ENCODE measurements around the gene PAF1. TPM values are rescaled to one million over a fixed set of nuclear protein-coding genes. Genes with fewer than 3 reads are reported as not detected.

The PAF1 gene
- total RNA-seq, 2 donors from 2014 or later = 16.9 to 49.8 TPM

DNA sequence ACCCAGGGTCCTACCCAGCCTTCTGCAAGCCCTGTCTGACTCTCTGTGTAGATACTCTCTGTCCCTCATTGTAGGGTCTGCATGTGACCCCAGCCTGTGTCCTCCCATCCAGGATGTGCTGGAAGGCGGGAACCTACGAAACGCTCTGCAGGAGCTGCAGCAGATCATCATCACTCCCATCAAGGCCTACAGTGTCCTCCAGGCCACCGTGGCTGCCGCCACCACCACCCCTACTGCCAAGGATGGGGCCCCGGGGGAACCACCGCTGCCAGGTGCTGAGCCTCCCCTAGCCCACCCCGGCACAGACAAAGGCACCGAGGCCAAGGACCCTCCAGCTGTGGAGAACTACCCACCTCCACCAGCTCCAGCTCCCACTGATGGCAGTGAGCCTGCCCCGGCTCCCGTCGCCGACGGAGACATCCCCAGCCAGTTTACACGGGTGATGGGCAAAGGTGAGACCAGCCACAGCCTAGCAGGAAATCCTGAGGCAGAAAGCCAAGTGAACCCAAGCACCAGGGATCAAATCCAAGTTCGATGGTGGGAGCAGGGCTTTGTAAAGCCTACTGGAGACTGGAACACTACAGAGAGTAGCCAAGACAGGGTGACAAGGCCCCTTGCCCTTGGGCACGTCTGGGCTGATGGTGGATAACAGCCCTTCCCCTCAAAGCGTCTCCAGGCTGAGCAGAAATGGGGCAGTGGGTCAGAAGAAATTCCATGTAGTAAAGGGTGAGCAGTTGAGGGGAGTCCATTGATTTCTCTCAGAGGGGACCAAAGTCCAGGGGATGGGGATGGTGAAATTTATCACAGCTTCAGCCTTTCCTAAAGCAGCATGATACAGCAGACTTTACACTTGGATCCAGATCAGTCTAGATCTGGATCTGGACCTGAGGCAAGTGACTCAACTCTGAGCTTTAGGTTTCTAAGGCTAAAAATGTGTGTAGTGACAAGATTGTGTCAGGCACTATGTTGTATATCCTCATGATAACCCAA, 13.2 kb downstream of the PAF1 start:
- TF ChIP-seq, protein P1, sequence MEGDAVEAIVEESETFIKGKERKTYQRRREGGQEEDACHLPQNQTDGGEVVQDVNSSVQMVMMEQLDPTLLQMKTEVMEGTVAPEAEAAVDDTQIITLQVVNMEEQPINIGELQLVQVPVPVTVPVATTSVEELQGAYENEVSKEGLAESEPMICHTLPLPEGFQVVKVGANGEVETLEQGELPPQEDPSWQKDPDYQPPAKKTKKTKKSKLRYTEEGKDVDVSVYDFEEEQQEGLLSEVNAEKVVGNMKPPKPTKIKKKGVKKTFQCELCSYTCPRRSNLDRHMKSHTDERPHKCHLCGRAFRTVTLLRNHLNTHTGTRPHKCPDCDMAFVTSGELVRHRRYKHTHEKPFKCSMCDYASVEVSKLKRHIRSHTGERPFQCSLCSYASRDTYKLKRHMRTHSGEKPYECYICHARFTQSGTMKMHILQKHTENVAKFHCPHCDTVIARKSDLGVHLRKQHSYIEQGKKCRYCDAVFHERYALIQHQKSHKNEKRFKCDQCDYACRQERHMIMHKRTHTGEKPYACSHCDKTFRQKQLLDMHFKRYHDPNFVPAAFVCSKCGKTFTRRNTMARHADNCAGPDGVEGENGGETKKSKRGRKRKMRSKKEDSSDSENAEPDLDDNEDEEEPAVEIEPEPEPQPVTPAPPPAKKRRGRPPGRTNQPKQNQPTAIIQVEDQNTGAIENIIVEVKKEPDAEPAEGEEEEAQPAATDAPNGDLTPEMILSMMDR (IDR thresholded peaks at IDR 0.05) = no peak
- no peak for TF ChIP-seq POLR2A (IDR thresholded peaks at IDR 0.05)
- Histone ChIP-seq H3K27ac (no peak overlapping the region), H3K27me3 (no peaks in the 10 kb centered on the region), H3K9me3 (no peaks in the 10 kb centered on the region), H3K4me3 (no peak overlapping the region), H3K36me3 (replicated peaks in 1 of 2; ENCODE audit: insufficient read depth in 1 of 2, low read depth in 2 of 2) (peaks cover 7 to 41% of the 10 kb centered on the region in 2 donors), H3K4me1 (peaks cover 6% of the 10 kb centered on the region)
- WGBS, 2 donors = 87 to 91% methylated on average over 14 to 17 of the region's 18 CpGs
- DNase-seq = no peak
- intact Hi-C loops (cut with DNase I) = no loop called here
- ATAC-seq = no peak

GRCh38 chr19:39375929-39376328, 15.0 kb downstream of the PAF1 start:
- Histone ChIP-seq H3K27ac (no peak overlapping the region), H3K36me3 (replicated peaks in 1 of 2; ENCODE audit: insufficient read depth in 1 of 2, low read depth in 2 of 2) (peaks cover 5 to 32% of the 10 kb centered on the region in 2 donors), H3K9me3 (no peaks in the 10 kb centered on the region), H3K4me1 (peaks cover 8% of the 10 kb centered on the region), H3K4me3 (no peak overlapping the region), H3K27me3 (no peaks in the 10 kb centered on the region)
- intact Hi-C loops (cut with DNase I) = no loop called here
- DNase-seq (no peak), ATAC-seq (no peak)
- no peak for TF ChIP-seq POLR2A (IDR thresholded peaks at IDR 0.05)
- TF ChIP-seq, protein P1 (IDR thresholded peaks at IDR 0.05) = no peak

DNA sequence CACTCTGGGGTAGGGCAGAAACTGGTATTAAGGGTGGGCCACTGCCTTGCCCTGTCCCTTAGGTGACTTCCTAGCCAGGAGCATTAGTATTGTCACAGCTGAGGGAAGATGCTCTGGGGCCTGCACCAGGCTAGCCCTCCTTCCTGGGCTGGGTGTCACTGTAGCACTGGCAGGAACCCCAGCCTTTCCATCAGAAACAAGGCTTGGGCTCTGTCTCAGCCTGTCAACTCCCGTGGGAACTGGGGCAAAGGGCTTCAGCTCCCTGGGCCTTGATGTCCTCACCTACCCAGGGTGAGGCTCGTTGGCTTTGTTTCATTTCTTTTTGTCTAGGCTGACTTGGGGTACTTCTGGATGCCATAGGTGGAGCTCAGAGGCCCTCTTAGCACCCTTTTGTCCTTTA, 18.0 kb downstream of the PAF1 start:
- Histone ChIP-seq H3K27me3 (no peaks in the 10 kb centered on the region), H3K4me1 (peaks cover 8% of the 10 kb centered on the region), H3K4me3 (no peak overlapping the region), H3K27ac (peak overlapping the region; percentile 45 to 71 (median 65)), H3K9me3 (no peaks in the 10 kb centered on the region), H3K36me3 (replicated peaks in 1 of 2; ENCODE audit: insufficient read depth in 1 of 2, low read depth in 2 of 2) (peaks cover 0 to 25% of the 10 kb centered on the region in 2 donors)
- 62 to 77% methylated on average over 2 of the region's 2 CpGs for WGBS, 2 donors
- no peak for TF ChIP-seq POLR2A (IDR thresholded peaks at IDR 0.05)
- TF ChIP-seq, protein P1 (IDR thresholded peaks at IDR 0.05) = no peak
- ATAC-seq = no peak
- intact Hi-C loops (cut with DNase I) = no loop called here
- no peak for DNase-seq

DNA sequence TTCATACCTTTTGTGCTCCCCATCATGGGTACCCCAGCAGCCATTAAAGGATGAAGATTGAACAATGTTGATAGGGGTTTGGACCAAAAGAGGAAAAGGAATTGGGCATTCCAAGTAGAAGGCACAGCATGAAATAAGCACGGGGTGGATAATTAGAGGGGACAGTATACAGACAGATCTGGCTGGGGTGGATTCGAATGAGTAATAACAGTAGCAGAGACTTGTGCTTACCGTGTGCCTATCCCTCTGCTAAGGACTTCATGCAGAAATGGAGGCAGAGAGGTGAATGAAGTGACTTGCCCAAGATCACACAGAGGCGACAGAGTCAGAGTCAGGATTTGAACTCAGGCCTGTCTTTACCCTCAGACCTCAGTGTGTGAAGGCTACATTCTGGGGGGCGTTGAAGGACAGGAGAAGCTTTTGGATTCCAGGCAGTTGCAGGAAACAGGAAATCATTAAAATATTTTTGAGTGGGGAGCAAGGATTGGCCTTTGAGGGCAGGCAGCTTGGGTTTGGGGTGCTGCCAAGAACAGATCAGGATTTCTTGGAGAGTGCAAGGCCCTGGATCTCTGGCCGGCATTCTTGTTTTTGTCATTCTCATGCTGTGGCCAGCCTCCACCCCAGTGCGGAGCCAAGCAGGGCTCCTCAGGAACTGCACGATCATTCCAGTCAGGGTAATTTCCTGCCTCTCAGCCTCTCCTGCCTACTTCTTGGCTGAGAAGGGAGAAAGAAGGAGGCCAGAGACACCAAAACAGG, 18.7 kb downstream of the PAF1 start:
- no peaks in the 10 kb centered on the region for H3K9me3 ChIP-seq
- H3K4me1 ChIP-seq = peaks cover 8% of the 10 kb centered on the region
- TF ChIP-seq, protein P1 (IDR thresholded peaks at IDR 0.05) = no peak
- TF ChIP-seq POLR2A (IDR thresholded peaks at IDR 0.05) = no peak
- WGBS, 2 donors = 64 to 69% methylated on average over 8 of the region's 8 CpGs
- H3K27ac ChIP-seq = peak overlapping the region; percentile 45 to 71 (median 65)
- H3K4me3 ChIP-seq = no peak overlapping the region
- peaks cover 0 to 19% of the 10 kb centered on the region in 2 donors for H3K36me3 ChIP-seq (replicated peaks in 1 of 2; ENCODE audit: insufficient read depth in 1 of 2, low read depth in 2 of 2)
- no peaks in the 10 kb centered on the region for H3K27me3 ChIP-seq
- intact Hi-C loops (cut with DNase I) = no loop called here
- ATAC-seq (peak; percentile 82), DNase-seq (peak; percentile 54 to 77 (median 67))
